Body of pancreas (tissue), 4 donors: ENCODE measurements around the gene GZMH.

Experiments
- CTCF ChIP-seq, 7 experiments: fragments of 450-650 bp in 4 of 7; fragments of 200-600 bp in 3 of 7; sonication (generic) in 3 of 7; IDR thresholded peaks; one replicate each; pipeline ENCODE4 v1.5.1; 2016 to 2019; ENCODE audit warnings: antibody characterized with exemption in 7 of 7
- POLR2A ChIP-seq, 3 donors: fragments of 450-650 bp; IDR thresholded peaks; one replicate each; pipeline ENCODE4 v1.6.1; 2016; ENCODE audit warnings: antibody characterized with exemption in 3 of 3, mild to moderate bottlenecking in 2 of 3

DNA sequence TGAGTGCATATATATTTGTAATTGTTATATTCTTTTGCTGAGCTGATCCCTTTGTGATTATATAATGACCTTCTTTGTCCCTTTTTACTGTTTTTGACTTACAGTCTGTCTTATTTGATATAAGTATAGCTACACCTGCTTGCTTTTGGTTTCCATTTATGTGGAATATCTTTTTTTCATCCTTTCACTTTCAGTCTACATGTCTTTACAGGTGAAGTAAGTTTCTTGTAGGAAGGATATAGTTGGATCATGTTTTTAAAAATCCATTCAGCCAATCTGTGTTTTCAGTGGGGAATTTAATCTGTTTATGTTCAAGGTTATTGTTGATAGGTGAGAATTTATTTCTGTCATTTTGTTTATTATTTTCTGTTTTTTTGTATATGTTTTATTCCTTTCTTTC is 12.1 kb downstream of the GZMH start:
- no peak for TF ChIP-seq CTCF (IDR thresholded peaks at IDR 0.05)
- no peak for TF ChIP-seq POLR2A (IDR thresholded peaks at IDR 0.05)
